GM21717 (cell line): ENCODE measurements around the gene UBIAD1.

Source experiments
- ATAC-seq: cut with Tn5 transposase; IDR thresholded peaks from one replicate; pipeline ENCODE4 v1.9.1; 2021; ENCODE audit warnings: mild to moderate bottlenecking, moderate library complexity; ENCODE audit not compliant: unreplicated experiment

The UBIAD1 gene

DNA sequence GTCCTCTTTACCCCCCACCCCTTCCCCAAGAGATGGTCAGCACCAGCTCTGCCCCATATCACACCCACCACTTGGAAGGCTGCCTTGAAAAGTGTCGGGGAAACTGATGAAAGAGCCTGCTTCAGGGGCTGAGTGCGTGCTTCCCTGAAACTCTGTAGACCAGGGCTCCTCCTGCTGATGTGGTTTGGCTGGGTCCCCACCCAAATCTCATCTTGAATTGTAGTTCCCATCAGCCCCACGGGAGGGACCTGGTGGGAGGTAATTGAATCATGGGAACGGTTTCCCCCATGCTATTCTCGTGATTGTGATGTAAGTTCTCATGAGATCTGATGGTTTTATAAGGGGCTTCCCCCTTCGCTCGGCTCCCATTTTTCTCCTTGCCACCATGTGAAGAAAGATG is 36.4 kb downstream of the UBIAD1 start:
- no peak for ATAC-seq

DNA sequence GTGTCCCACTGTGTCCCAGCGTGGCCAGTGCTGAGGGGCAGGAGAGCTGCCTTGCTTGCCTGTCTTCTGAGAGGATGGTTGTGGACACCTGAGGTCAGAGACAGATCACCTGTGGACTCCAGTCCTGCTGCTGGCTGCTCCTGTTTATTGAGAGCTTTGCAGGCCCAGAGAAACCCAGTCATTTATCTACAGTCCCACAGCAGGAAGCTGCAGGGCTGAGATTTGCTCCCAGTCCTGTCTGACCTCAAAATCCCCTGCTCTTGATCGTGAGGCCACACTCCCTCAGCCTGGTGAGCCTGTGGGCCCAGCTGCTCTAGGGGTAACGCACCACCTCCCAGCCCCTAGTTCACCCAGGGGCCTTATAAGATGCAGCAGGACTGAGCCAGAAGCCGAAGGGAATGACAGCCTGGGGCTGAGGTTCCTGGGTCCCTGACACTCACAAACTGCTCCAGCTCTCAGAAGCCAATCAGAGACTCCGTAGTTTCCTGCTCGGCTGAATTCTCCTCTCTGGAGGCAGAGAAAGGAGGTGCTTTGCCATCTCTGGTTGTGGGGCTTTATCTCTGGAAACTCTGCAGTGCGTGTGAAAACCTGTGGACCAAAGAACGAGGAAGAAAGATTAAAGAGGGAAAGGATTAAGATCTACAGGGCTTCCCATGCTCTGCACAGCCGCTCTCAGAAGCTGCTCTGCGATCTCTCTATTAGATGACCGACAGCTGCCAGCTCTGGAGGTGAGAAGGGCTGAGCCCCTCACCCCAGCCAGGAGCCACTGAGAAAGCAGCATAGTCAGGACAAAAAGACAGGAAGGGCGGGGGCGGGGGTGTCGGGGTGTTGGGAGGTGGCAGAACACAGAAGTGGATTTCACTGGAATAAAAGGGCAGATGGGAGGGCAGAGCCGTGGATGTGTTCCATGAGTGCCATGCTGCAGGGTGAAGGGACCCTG is 39.1 kb downstream of the UBIAD1 start:
- no peak for ATAC-seq

- ATAC-seq = no peak
These were observed 42.0 kb downstream of the UBIAD1 start for GRCh38 chr1:11314959-11315358.

DNA sequence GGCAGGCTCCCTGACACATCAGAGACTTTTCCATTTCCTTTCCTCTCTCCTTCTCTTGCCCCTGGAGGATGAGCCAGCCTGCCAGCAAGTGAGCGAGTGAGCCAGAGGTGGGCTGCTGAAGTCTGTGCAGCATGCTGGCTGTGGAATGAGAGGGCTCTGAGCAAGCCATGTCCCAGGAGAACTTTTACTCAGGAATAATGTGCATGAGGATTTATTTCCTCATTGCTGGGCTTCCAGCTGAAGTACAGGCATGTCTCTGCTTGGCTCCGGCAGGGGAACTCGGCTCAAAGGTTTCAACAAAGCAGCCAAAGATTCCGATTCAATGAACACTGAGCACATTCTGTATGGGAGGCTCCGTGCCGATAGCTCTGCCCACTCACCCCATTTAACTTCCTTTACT is 43.7 kb downstream of the UBIAD1 start:
- ATAC-seq = no peak

DNA sequence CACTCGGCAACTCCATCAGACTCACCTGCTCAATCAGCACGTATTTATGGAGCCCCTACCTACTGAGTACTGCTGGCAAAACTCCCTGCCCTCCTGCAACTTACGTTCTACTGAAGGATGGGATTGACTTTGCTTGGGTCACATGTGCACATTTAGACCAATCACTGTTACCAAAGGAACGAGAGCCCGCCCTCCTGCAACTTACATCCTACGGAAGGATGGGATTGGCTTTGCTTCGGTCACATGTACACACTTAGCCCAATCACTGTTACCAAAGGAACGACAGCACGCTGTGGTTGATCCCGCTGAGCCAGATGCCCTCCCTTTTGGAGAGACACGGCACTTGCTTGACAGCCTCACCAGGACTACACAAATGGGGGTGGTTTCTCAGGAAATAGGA is 46.0 kb downstream of the UBIAD1 start:
- no peak for ATAC-seq

- ATAC-seq = no peak
These were observed 47.3 kb downstream of the UBIAD1 start for GRCh38 chr1:11320153-11320936.

DNA sequence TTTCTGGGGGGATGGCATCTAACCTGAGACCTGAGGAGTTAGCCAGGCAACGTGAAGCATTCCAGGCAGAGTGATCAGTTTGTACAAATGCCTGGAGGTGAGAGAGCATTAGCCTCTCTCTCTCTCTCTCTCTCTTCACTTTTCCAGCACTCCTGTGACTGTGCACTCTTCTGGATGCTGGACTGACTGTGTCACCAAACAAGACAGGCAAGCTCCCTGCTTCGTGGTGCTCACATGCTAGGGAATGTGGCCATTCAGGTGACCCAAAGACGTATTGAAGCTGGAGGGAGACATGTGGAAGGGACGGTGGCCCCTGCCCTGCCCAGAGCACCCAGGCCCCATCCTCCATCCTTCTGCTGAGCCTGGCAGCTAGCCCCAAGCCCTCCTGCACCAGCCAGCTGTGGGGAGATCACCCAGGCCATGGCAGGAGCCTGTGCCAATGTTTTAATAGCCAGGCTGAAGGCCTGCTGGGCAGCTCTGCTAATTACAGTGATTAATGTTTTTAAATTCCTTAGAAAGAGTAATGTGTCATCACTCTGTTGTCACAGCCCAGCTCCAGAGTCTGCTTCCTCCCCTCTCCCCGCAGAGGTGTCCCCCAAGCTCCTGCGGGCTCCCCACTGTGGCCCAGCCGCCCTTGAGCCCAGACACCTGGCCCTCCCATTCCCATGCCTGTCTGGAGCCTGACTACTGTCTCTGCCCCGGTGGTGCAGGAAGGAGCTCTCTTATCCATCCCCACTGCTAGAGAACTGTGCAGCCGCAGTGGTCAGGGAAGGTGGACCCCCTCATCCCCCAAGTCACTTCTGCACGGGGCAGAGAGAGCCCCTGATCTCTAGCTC is 48.9 kb downstream of the UBIAD1 start:
- no peak for ATAC-seq

- ATAC-seq = no peak
These were observed 51.7 kb downstream of the UBIAD1 start for GRCh38 chr1:11324567-11325165.

DNA sequence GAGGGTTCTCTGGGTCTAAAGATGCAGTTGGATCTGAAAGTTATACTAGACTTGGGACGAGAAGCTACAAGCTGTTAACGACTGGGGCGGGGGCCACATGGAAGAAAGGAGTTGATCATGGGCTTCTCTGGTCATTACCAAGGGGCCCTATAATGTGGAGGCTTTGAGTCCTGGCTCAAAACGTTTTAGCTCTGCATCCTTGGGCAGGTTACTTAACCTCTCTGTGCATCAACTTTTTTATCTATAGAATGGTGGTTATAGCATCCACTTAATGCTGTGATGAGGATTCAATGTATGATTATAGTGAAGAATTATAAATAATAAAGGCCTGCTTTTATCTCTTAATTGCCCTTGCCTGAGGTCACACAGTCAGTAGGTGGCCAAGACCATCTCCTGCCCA is 53.1 kb downstream of the UBIAD1 start:
- no peak for ATAC-seq

- ATAC-seq = no peak
These were observed 55.4 kb downstream of the UBIAD1 start for GRCh38 chr1:11328444-11328843.

DNA sequence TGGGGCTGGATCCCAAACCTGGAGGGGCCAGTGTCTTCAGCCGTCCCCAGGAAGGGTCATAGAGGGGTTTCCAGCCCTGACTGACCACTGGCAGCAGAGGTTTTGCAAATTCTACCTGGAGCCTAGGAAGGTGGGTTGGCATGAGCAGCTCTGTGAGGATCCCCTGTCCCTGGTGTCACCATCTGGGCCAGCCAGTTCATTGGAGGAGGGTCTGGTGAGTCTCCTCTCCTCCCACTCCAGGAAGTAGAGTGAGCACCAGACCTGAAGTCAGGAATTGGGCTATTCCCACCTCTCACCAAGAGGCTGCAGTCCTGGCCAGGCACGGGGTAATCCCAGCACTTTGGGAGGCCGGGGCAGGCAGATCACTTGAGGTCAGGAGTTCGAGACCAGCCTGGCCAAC is 57.4 kb downstream of the UBIAD1 start:
- ATAC-seq = no peak

- ATAC-seq = no peak
These were observed 58.3 kb downstream of the UBIAD1 start for GRCh38 chr1:11331036-11331944.

- ATAC-seq = no peak
These were observed 59.0 kb downstream of the UBIAD1 start for GRCh38 chr1:11331945-11332546.

- ATAC-seq = no peak
These were observed 60.6 kb downstream of the UBIAD1 start for GRCh38 chr1:11333631-11334030.

DNA sequence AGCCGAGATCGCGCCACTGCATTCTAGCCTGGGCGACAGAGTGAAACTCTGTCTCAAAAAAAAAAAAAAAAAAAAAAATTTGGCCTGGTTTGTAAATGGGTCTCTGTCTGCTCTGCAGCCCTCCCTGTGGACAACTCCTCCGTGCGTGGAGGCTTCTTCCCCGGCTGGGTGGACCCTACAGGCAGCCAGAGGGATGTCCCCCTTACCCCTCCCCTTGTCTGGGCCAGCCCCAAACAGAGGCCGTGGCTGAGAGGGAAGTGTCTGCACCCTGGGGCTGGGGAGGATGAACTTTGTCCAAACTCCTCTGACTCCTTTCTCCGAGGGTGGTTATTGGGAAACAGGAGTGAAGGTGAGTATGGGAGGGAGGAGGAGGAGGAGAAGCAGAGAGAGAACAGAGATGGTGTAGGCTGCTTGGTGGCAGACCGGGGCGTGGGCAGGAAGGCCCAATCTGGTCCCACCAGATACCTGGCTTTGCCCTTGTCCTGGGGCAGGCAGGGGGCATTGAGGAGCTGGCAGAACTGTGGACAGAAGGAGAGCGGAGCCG is 61.3 kb downstream of the UBIAD1 start:
- no peak for ATAC-seq

DNA sequence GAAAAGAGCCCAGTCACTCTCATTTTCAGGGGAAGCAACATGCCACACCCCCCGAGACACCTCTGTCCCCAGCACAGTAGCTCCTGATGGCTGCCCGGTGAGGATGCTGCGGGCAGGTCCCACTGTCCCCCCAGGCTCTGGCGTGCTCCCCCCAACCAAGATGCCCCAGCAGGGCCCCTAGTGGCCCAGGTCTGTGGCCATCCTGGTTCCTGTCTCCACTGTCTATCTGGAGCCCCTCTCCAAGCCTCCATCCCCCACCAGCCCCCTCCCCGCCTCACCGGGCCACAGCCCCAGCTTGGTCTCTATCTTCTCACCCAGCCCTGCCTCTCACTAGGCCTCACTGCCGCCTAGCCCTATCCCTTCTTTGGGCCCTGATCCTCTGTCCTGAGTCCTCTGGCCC is 61.8 kb downstream of the UBIAD1 start:
- ATAC-seq = no peak

- ATAC-seq = peak; percentile 59
These were observed 62.5 kb downstream of the UBIAD1 start for GRCh38 chr1:11335417-11336056.

GRCh38 chr1:11337580-11338073 is 64.6 kb downstream of the UBIAD1 start:
- ATAC-seq = no peak
